AG04449 (cell line): ENCODE data around the gene PPP1R12A.
"Not testable (repeated sequence)": the region's sequence is repeated elsewhere in the genome, so short reads cannot be mapped to it uniquely, and the experiment has no call there.

Experiments used
- CTCF ChIA-PET: fragments of 350-600 bp; formaldehyde crosslinking; extraction: SDS; loops from one replicate; lab custom pipeline; 2021; ENCODE audit warnings: antibody characterized with exemption; lab: Yijun Ruan, JAX
- POLR2A ChIA-PET: fragments of 400-600, 350-600 bp; formaldehyde crosslinking; extraction: SDS; loops from one replicate; lab custom pipeline; 2020; ENCODE audit warnings: antibody characterized with exemption, inconsistent platforms; lab: Yijun Ruan, JAX
- DNase-seq: peaks from one replicate; pipeline ENCODE4 v3.0.0-alpha.2; 2010; ENCODE audit warnings: low read depth, low spot score
- H3K4me3 ChIP-seq: 2 replicates; pipeline ENCODE4 v1.5.1; 2011; ENCODE audit warnings: low read depth, mild to moderate bottlenecking, control low read depth, low read length
- CTCF ChIP-seq: IDR thresholded peaks from one replicate; pipeline ENCODE4 v1.5.1; 2011; ENCODE audit warnings: mild to moderate bottlenecking, moderate library complexity, low read length, control low read depth, inconsistent platforms; ENCODE audit not compliant: insufficient read depth; ENCODE audit errors: missing control alignments

The PPP1R12A gene

GRCh38 chr12:79827484-79827883 is 107.4 kb downstream of the PPP1R12A start:
- CTCF ChIA-PET, result no interaction called here
- no peak overlapping the region for H3K4me3 ChIP-seq
- no peak for DNase-seq
- no peak for TF ChIP-seq CTCF
- POLR2A ChIA-PET, result no interaction called here

- POLR2A ChIA-PET, result no interaction called here
- TF ChIP-seq CTCF, result no peak
- no peak for DNase-seq
- H3K4me3 ChIP-seq, result no peak overlapping the region
- CTCF ChIA-PET, result no interaction called here
Measured at GRCh38 chr12:79826267-79827128, 108.4 kb downstream of the PPP1R12A start.

GRCh38 chr12:79822475-79822874 is 112.4 kb downstream of the PPP1R12A start:
- ChIA-PET CTCF (no interaction called here), POLR2A (no interaction called here)
- no peak for TF ChIP-seq CTCF
- no peak for DNase-seq
- H3K4me3 ChIP-seq, result no peak overlapping the region

GRCh38 chr12:79818856-79819255 is 116.0 kb downstream of the PPP1R12A start:
- no peak overlapping the region for H3K4me3 ChIP-seq
- POLR2A ChIA-PET, result no interaction called here
- TF ChIP-seq CTCF, result no peak
- CTCF ChIA-PET, result no interaction called here
- no peak for DNase-seq

- POLR2A ChIA-PET, DNase-seq, H3K4me3 ChIP-seq: not testable (repeated sequence)
- CTCF ChIA-PET, result interaction anchor here (1.0 to 1.6 kb wide), 2 partner anchors 16 to 402 kb away, joined by 3 read pairs; no protein-coding TSS in a partner anchor
Measured at GRCh38 chr12:79784366-79785065, 150.4 kb downstream of the PPP1R12A start.

GRCh38 chr12:79782172-79782900 is 152.6 kb downstream of the PPP1R12A start:
- DNase-seq, result no peak
- TF ChIP-seq CTCF, result no peak
- no peak overlapping the region for H3K4me3 ChIP-seq
- ChIA-PET CTCF (interaction anchor here (0.7 to 1.3 kb wide), 4 partner anchors 10 to 1023 kb away, joined by 3 to 4 read pairs (median 3); no protein-coding TSS in a partner anchor), POLR2A (interaction anchor here (0.6 kb wide), 1 partner anchor 659 kb away, joined by 4 read pairs; no protein-coding TSS in a partner anchor)
